HCT116 (cell line): ENCODE measurements around the gene ZPR1.
A peak's percentile ranks its signal among the peaks of the same experiment; 100 is the strongest.

ENCODE experiments used
- EZH2 ChIP-seq: fragments of 200-600 bp; sonication (generic); IDR thresholded peaks from 2 replicates; pipeline ENCODE4 v1.6.1; 2017; ENCODE audit warnings: antibody characterized with exemption, mixed run types
- POLR2A ChIP-seq: IDR thresholded peaks from 2 replicates; pipeline ENCODE4 v1.7.0; 2011; ENCODE audit warnings: borderline replicate concordance; ENCODE audit not compliant: insufficient read depth, insufficient read length; ENCODE audit errors: extremely low read depth
- TF ChIP-seq, protein P1 (sequence below), 3 experiments: fragments of 200-600 bp in 1 of 3; sonication (generic) in 1 of 3; IDR thresholded peaks in 2 of 3; conservative IDR thresholded peaks in 1 of 3; 2 replicates each; pipeline ENCODE4 v1.5.1; 2012 to 2017; ENCODE audit warnings: low read depth in 2 of 3, low read length in 2 of 3, antibody characterized with exemption in 1 of 3, borderline replicate concordance in 1 of 3, control low read depth in 1 of 3, mild to moderate bottlenecking in 1 of 3, mixed read lengths in 1 of 3, mixed run types in 1 of 3, moderate library complexity in 1 of 3; ENCODE audit not compliant: insufficient read depth in 1 of 3
- TF ChIP-seq, protein P2 (sequence below): IDR thresholded peaks from 2 replicates; pipeline ENCODE4 v1.6.1; 2012

DNA sequence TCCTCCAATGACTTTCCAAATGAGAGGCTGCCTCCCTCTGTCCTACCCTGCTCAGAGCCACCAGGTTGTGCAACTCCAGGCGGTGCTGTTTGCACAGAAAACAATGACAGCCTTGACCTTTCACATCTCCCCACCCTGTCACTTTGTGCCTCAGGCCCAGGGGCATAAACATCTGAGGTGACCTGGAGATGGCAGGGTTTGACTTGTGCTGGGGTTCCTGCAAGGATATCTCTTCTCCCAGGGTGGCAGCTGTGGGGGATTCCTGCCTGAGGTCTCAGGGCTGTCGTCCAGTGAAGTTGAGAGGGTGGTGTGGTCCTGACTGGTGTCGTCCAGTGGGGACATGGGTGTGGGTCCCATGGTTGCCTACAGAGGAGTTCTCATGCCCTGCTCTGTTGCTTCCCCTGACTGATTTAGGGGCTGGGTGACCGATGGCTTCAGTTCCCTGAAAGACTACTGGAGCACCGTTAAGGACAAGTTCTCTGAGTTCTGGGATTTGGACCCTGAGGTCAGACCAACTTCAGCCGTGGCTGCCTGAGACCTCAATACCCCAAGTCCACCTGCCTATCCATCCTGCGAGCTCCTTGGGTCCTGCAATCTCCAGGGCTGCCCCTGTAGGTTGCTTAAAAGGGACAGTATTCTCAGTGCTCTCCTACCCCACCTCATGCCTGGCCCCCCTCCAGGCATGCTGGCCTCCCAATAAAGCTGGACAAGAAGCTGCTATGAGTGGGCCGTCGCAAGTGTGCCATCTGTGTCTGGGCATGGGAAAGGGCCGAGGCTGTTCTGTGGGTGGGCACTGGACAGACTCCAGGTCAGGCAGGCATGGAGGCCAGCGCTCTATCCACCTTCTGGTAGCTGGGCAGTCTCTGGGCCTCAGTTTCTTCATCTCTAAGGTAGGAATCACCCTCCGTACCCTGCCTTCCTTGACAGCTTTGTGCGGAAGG is 44.8 kb upstream of the ZPR1 start:
- TF ChIP-seq, protein P1, sequence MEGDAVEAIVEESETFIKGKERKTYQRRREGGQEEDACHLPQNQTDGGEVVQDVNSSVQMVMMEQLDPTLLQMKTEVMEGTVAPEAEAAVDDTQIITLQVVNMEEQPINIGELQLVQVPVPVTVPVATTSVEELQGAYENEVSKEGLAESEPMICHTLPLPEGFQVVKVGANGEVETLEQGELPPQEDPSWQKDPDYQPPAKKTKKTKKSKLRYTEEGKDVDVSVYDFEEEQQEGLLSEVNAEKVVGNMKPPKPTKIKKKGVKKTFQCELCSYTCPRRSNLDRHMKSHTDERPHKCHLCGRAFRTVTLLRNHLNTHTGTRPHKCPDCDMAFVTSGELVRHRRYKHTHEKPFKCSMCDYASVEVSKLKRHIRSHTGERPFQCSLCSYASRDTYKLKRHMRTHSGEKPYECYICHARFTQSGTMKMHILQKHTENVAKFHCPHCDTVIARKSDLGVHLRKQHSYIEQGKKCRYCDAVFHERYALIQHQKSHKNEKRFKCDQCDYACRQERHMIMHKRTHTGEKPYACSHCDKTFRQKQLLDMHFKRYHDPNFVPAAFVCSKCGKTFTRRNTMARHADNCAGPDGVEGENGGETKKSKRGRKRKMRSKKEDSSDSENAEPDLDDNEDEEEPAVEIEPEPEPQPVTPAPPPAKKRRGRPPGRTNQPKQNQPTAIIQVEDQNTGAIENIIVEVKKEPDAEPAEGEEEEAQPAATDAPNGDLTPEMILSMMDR (IDR thresholded peaks at IDR 0.05 in 2 of 3, conservative IDR thresholded peaks at IDR 0.05 in 1 of 3; ENCODE audit: borderline replicate concordance in 1 of 3, insufficient read depth in 1 of 3, low read depth in 2 of 3, low read length in 2 of 3): peak in 1 of 3 experiments; percentile 17; a peak in 1 of 6 replicates
- TF ChIP-seq, protein P2, sequence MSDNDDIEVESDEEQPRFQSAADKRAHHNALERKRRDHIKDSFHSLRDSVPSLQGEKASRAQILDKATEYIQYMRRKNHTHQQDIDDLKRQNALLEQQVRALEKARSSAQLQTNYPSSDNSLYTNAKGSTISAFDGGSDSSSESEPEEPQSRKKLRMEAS: no peak
- no peak for TF ChIP-seq POLR2A
- no peak for TF ChIP-seq EZH2
